HuH-7 (cell line): ENCODE measurements around the gene ZNF672.

Experiments used
- DNase-seq: peaks from one replicate; pipeline ENCODE4 v3.0.0; 2011; ENCODE audit warnings: low spot score

Gene ZNF672

DNA sequence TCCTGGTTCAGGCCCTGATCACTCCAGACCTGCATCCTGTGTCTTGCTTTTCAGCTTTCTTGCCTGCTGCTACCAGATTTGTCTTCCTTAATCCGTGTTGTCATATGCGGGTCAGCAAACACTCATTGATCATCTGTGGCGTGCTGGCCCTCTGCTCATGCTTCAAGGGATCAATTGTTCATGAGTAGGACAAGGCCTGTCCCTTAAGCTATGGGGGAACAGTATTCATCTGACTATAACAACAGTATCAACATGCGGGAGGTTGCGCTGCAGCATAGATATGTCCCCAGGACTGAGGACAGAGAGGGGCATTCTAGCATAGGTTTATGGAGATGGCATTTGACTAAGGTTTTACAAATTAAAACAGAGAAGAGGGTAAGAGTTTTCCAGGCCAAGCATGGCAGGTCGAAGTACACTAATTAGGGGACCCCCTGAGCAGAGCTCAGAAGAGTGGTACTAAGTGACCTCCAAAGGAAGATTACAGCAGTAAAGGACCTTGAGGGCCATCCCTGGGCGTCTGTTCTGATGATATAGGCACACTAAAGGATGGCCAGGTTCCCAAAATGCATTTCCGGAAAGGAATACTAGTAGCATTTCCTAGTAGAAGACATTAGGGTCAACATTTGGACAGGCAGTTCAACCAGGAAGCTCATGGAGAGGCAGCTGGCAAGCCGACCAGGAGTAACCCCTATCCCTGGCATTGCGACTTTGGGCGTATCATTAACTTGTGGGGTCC, 811 bp upstream of the ZNF672 start:
- DNase-seq: no peak

DNA sequence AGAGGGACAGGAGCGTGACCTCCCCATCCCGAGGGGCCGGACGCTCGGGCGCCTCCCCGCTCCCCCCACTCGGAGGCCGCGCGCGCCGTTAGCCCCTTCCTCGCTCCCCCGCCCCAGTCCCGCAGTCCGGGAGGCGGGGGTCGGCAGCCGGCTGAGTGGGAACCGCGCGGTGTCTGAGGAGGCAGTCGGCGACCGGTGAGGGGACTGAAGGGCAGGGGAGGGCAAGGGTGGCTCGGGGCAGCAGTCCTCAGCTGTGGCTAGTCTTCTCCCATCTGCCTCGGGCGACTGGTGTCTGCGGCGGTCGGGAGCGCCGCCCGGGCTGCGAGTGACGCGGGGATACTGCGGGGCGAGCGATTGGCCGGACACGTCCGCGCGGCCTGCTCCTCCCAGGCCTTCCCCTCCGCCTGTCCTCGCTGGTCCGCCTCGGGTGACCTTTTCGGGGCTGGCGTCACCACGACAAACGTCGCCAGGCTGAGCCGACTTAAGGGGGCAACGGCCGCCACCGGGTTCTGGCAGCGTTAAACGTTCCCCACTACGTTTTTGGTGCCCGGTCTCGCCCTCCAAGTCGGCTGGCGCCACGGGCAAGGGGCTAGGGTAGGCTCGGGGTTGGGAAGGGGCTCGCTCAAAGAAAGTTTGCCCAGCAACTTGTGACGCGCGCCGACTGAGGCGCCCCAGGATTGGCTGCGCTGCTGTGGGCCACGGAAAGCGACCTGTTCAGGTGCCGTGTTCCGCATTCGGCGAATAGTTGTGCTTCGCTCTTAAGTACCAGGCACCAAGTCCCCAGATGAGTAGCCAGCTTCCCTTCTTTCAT, 538 bp downstream of the ZNF672 start:
- DNase-seq: peak; percentile 87

DNA sequence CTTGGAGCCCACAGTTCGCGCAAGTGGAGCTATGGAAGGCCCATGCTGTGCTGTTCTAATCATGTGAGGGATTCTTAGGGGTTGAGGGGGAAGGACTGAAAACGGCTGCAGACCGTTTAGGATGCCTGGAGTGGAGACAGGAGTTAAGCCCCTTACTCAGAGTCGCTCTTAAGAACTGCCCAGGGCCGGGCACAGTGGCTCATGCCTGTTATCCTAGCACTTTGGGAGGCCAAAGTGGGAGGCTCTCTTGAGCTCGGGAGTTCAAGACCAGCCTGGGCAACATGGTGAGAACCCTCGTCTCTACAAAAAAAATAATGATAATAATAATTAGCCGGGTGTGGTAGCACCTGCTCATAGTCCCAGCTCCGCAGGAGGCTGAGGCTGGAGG, 1.1 kb downstream of the ZNF672 start:
- DNase-seq: no peak

DNA sequence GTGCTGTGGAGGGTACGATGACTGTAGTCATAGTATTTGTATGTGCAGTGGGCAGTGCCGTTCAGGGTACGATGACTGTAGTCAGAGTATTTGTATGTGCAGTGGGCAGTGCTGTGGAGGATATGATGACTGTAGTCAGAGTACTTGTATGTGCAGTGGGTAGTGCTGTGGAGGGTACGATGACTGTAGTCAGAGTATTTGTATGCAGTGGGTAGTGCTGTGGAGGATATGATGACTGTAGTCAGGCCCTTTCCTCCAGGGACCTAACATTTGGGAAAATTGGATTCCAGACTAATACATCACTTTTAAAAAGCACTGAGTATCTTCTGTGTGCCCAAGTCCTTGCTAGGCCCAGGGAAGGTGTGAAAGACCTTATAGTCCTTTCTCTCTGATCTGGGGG, 2.9 kb downstream of the ZNF672 start:
- no peak for DNase-seq

DNA sequence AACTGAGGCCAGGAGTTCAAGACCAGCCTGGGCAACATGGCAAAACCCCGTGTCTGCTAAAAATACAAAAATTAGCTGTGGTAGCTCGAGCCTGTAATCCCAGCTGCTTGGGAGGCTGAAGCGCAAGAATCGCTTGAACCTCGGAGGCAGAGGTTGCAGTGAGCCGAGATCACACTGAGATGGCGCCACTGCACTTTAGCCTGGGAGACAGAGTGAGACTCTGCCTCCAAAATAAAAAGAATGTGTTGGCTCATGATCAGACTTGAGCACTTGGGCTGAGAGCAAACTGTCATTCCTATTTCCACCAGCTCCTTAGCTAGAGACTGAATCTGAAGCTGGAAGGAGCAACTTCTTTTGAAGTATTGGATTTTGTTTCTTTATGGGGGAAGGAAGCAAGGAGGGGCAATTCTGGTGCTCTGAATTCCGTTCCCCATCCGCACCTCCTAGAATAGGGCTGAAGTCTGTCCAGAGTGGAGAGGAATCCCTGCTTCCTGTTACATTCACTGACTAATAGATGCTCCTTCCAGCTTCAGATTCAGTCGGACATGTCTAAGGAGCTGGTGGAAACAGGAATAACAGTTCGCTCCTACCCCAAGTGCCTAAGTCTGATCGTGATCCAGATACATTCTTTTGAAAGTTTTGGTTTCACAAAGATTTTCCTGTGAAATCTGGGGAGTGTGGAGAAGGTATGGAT, 3.8 kb downstream of the ZNF672 start:
- no peak for DNase-seq

GRCh38 chr1:248842781-248843331, 4.8 kb downstream of the ZNF672 start:
- no peak for DNase-seq

GRCh38 chr1:248843687-248844086, 5.7 kb downstream of the ZNF672 start:
- no peak for DNase-seq

GRCh38 chr1:248844526-248844925, 6.5 kb downstream of the ZNF672 start:
- DNase-seq: no peak

- no peak for DNase-seq
Measured at GRCh38 chr1:248847181-248847955, 9.3 kb downstream of the ZNF672 start.

GRCh38 chr1:248847956-248848561, 10.0 kb downstream of the ZNF672 start:
- no peak for DNase-seq

DNA sequence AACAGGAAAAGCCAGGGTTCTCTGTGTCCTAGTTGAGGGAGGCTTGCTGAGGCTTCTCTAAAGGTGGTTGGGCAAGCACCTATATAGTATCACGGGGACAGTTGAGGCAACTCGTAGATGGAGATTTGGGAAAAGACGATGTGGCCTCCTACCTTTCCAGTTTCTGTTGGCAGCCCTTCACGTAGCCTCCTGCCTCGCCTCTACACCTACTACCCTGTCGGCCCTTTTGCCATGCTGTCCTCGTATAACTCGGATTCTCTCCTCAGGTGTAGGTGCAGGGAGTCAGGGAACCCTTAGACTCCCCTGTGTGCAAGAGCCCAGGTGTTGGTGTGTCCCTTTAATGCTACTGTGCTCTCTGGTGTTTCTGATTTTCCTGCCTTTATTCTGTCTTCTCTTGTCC, 10.6 kb downstream of the ZNF672 start:
- no peak for DNase-seq

- no peak for DNase-seq
Measured at GRCh38 chr1:248849152-248849551, 11.1 kb downstream of the ZNF672 start.

- no peak for DNase-seq
Measured at GRCh38 chr1:248849637-248850036, 11.6 kb downstream of the ZNF672 start.

DNA sequence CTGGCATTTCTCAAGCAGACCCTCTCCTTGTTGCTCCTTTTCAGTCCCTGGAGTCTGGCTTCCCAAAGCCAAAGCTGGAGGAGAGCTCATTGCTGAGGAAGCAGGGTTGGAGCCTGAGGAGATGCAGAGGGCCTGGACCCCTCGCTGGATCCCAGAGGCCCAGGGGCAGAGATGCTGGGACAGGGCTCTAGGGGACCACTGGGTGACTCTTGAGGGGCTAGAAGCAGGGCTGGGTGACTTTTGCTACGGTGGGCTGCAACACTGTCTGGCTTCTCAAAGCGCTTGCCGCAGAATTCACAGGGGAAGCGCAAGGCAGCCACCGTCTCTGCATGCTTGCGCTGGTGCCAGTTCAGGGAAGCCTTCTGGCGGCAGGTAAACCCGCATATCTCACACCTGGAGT, 12.1 kb downstream of the ZNF672 start:
- no peak for DNase-seq

- DNase-seq: no peak
Measured at GRCh38 chr1:248850536-248851251, 12.7 kb downstream of the ZNF672 start.

- no peak for DNase-seq
Measured at GRCh38 chr1:248851390-248851789, 13.4 kb downstream of the ZNF672 start.

GRCh38 chr1:248852481-248853405, 14.7 kb downstream of the ZNF672 start:
- DNase-seq: no peak

GRCh38 chr1:248853663-248854375, 15.8 kb downstream of the ZNF672 start:
- DNase-seq: no peak

GRCh38 chr1:248855580-248855979, 17.6 kb downstream of the ZNF672 start:
- no peak for DNase-seq
